Upper lobe of right lung (tissue), 1 donor: ENCODE results near the gene FAM47E. TPM values are rescaled to one million over a fixed set of nuclear protein-coding genes. Genes with fewer than 3 reads are reported as not detected.

Experiments used
- ATAC-seq: fragments of 200-7000 bp; cut with Tn5 transposase; one replicate; pipeline ENCODE4 v1.9.1; 2020; ENCODE audit warnings: mild to moderate bottlenecking, moderate library complexity
- DNase-seq: peaks from one replicate; pipeline ENCODE4 v3.0.0-alpha.2; 2020
- H3K27ac ChIP-seq: fragments of 200-600 bp; one replicate; pipeline ENCODE4 v1.8.0; 2022
- H3K27me3 ChIP-seq: fragments of 200-600 bp; one replicate; pipeline ENCODE4 v1.8.0; 2022; ENCODE audit warnings: mild to moderate bottlenecking
- H3K36me3 ChIP-seq: fragments of 200-600 bp; one replicate; pipeline ENCODE4 v1.8.0; 2022
- H3K4me1 ChIP-seq: fragments of 200-600 bp; one replicate; pipeline ENCODE4 v1.8.0; 2022
- H3K4me3 ChIP-seq: fragments of 200-600 bp; one replicate; pipeline ENCODE4 v1.8.0; 2022; ENCODE audit warnings: mild to moderate bottlenecking
- H3K9me3 ChIP-seq: fragments of 200-600 bp; one replicate; pipeline ENCODE4 v1.8.0; 2022
- intact Hi-C: fragments of 100-400 bp; cut with DNase I; formaldehyde crosslinking; loops from one replicate; pipeline ENCODE4 v1.11.0; 2022
- total RNA-seq: library from RNA; stranded (reverse); fragmentation: NEBNext Ultra II Directional; extraction: Animal tissue kit (Norgen Biotek cat#: 25700); gene quantifications from one replicate; pipeline ENCODE4 v1.2.1, GENCODE V29; 2021
- TF ChIP-seq, protein P1 (sequence below): fragments of 200-600 bp; IDR thresholded peaks from one replicate; pipeline ENCODE4 v1.8.0; 2022; ENCODE audit warnings: antibody characterized with exemption
- donor health status: DM: no; HTN: yes; CAD: no; lungs with severe emphysema.

Gene FAM47E
- total RNA-seq, 1 donor from 2014 or later: 3.6 TPM

GRCh38 chr4:76260571-76260970 lies 9.1 kb downstream of the FAM47E start:
- Histone ChIP-seq H3K4me3 (no peak overlapping the region), H3K9me3 (no peaks in the 10 kb centered on the region), H3K36me3 (no peaks in the 10 kb centered on the region), H3K4me1 (no peaks in the 10 kb centered on the region), H3K27ac (no peak overlapping the region), H3K27me3 (no peaks in the 10 kb centered on the region)
- DNase-seq (no peak), ATAC-seq (no peak)
- intact Hi-C loops: no loop called here
- TF ChIP-seq, protein P1, sequence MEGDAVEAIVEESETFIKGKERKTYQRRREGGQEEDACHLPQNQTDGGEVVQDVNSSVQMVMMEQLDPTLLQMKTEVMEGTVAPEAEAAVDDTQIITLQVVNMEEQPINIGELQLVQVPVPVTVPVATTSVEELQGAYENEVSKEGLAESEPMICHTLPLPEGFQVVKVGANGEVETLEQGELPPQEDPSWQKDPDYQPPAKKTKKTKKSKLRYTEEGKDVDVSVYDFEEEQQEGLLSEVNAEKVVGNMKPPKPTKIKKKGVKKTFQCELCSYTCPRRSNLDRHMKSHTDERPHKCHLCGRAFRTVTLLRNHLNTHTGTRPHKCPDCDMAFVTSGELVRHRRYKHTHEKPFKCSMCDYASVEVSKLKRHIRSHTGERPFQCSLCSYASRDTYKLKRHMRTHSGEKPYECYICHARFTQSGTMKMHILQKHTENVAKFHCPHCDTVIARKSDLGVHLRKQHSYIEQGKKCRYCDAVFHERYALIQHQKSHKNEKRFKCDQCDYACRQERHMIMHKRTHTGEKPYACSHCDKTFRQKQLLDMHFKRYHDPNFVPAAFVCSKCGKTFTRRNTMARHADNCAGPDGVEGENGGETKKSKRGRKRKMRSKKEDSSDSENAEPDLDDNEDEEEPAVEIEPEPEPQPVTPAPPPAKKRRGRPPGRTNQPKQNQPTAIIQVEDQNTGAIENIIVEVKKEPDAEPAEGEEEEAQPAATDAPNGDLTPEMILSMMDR: no peak

DNA sequence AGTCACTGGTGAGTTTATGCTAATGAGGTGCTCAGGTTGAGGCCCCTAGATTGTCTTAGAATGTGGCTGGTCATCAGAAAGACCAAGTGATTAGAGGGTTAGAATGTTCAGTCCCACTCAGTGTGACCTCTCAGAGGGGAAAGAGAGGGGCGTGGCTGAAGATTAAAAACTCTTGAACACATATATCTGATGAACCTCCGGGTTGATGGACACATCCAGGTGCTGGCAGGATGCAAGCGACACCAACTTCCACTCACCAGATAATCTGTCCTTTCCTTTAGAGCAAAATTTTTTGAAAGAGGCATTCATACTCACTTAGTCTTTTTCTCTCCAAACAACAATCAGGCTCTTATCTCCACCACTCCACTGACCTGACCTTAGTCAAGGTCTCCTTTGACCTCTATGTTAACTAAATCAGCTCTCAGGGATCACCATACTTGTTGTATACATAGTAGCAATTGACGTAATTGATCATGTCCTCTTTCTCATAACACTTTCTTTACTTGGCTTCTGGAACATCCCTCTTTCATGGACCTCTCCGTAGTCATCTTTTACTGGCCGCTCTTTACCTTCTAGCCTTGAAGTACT lies 14.2 kb downstream of the FAM47E start:
- no peak for ATAC-seq

GRCh38 chr4:76266627-76267026 lies 15.1 kb downstream of the FAM47E start:
- ATAC-seq: no peak
- DNase-seq: no peak
- no peaks in the 10 kb centered on the region for H3K4me1 ChIP-seq
- no peak overlapping the region for H3K4me3 ChIP-seq
- H3K27ac ChIP-seq: no peak overlapping the region
- no peaks in the 10 kb centered on the region for H3K27me3 ChIP-seq
- intact Hi-C loops: no loop called here
- no peaks in the 10 kb centered on the region for H3K36me3 ChIP-seq
- no peaks in the 10 kb centered on the region for H3K9me3 ChIP-seq
- TF ChIP-seq, protein P1: no peak

More for the DNA sequence above, 14.2 kb downstream of the FAM47E start:
- DNase-seq: no peak
- Histone ChIP-seq H3K36me3 (no peaks in the 10 kb centered on the region), H3K4me1 (no peaks in the 10 kb centered on the region), H3K27ac (no peak overlapping the region), H3K9me3 (no peaks in the 10 kb centered on the region), H3K27me3 (no peaks in the 10 kb centered on the region), H3K4me3 (no peak overlapping the region)
- TF ChIP-seq, protein P1: no peak
- intact Hi-C loops: no loop called here

DNA sequence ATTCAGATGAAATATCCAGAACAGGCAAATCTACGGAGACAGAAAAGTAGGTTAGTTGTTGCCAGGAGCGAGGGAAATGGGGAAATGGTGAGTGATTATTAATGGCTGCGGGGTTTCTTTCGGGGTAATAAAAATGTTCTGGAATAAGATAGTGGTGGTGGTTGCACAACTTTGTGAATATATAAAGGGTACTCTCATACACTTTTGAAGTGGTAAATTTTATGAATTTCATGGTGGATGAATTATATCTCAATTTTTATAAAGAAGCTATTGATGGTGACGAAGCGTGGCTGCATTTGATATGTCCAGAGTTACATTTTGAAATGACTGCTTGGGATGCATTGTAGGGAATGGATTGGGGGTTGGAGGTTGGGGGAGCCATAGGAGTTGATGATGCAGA lies 16.3 kb downstream of the FAM47E start:
- TF ChIP-seq, protein P1: no peak
- Histone ChIP-seq H3K9me3 (no peaks in the 10 kb centered on the region), H3K4me1 (no peaks in the 10 kb centered on the region), H3K27me3 (no peaks in the 10 kb centered on the region), H3K4me3 (no peak overlapping the region), H3K36me3 (no peaks in the 10 kb centered on the region), H3K27ac (no peak overlapping the region)
- intact Hi-C loops: no loop called here
- DNase-seq (no peak), ATAC-seq (no peak)

DNA sequence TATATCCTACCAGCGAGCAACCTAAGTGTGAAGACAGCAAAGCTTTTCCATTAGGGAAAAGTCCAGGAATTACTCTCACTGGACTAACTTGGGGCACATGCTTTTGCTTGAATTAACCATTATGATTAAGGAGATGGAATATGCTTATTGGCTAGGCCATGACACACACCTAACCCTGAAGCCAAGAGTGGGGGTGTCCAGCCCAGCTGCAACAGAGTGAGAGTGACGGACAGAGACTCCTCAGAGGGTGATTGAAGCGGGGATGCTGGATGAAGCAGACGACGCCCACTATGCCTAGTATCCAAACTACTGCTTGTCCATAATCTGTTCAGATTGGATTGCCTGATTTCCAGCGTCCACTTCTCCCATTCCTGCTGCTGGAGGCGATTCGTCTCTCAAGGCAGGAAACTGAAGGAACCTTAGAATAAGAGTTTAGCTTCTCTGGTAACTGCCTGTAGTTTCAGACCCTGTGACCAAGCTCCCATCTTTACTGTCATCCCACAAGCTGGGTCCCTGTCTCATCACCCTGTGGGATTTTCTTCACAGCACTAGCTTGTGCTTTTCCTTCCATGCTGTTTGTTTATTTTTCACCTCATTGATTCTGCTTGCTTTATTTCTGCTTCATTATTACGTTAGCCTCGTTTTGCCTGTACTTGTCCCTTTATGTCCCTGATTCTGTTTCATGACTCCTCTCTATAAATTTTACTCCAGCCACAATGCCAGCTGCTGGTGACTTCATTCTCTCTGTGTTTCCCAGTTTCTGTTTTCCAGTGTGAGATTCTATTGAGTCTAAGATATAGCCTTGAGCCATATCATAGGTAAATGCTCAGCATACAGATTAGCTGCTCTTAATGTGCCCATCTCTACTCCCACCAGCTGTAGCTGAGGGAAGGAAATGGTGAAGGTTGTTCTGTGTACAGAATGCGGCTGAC lies 19.0 kb downstream of the FAM47E start:
- ATAC-seq: no peak
- DNase-seq: no peak
- TF ChIP-seq, protein P1: no peak

More for the DNA sequence above, 19.0 kb downstream of the FAM47E start:
- Histone ChIP-seq H3K9me3 (no peaks in the 10 kb centered on the region), H3K27ac (no peak overlapping the region), H3K4me3 (no peak overlapping the region), H3K36me3 (no peaks in the 10 kb centered on the region), H3K27me3 (no peaks in the 10 kb centered on the region), H3K4me1 (no peaks in the 10 kb centered on the region)
- intact Hi-C loops: no loop called here
